ENCODE results near the gene MEF2D.

The MEF2D gene

DNA sequence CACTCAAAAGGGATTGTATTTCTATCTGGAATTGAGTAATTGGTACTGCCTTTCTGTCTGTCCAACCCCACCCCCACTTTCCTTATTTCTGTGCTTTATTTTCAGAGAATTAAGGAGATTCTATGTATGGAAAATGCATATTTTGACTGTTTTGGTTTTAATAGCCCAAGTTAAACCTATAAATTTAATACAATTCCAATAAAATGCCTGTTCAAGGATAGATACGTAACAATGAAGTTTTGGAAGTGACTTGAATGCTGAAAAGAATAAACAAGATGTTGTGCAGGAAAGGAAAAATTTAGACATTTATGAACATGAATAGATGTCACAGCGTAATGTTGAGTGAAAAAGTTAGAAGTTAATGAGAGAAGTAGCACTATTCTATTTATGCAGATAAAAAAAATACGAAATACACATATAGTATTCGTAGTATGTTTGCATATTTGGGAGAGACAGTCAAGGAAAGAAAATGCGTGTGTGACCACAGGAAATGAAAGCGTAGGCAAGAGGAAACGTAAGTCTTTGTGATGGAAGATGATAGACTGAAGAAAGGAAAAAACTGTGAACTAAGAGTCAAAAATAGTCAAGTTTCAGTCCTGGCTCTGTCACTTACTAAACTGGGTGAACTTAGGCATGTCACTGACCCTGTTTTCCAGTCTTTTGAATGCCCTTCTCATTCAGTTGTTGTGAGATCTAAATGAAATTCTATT, 62.1 kb downstream of the MEF2D start:
- Histone ChIP-seq H3K36me3 (replicated peaks; ENCODE audit: insufficient read depth, low read length) (no peaks in the 10 kb centered on the region), H3K4me1 (ENCODE audit: low read length) (peaks cover 17% of the 10 kb centered on the region), H3F3A (ENCODE audit: insufficient read depth, low read length) (peaks cover 8% of the 10 kb centered on the region), H3K4me2 (ENCODE audit: low read depth, low read length) (peak overlapping the region; percentile 27), H2AFZ (ENCODE audit: low read length) (no peak overlapping the region), H3K9ac (ENCODE audit: low read length) (no peak overlapping the region), H4K20me1 (ENCODE audit: insufficient read depth, low read length) (no peaks in the 10 kb centered on the region), H3K4me3 (ENCODE audit: low read length) (no peak overlapping the region), H3K79me2 (ENCODE audit: low read length) (no peaks in the 10 kb centered on the region), H3K27me3 (replicated peaks; ENCODE audit: insufficient read depth, low read length) (peaks cover 96% of the 10 kb centered on the region), H3K27ac (ENCODE audit: low read length) (no peak overlapping the region), H3K9me2 (replicated peaks; ENCODE audit: insufficient read depth, low read length) (no peaks in the 10 kb centered on the region), H3K9me3 (replicated peaks; ENCODE audit: insufficient read depth, low read length) (no peaks in the 10 kb centered on the region)
- TF ChIP-seq, protein P1, sequence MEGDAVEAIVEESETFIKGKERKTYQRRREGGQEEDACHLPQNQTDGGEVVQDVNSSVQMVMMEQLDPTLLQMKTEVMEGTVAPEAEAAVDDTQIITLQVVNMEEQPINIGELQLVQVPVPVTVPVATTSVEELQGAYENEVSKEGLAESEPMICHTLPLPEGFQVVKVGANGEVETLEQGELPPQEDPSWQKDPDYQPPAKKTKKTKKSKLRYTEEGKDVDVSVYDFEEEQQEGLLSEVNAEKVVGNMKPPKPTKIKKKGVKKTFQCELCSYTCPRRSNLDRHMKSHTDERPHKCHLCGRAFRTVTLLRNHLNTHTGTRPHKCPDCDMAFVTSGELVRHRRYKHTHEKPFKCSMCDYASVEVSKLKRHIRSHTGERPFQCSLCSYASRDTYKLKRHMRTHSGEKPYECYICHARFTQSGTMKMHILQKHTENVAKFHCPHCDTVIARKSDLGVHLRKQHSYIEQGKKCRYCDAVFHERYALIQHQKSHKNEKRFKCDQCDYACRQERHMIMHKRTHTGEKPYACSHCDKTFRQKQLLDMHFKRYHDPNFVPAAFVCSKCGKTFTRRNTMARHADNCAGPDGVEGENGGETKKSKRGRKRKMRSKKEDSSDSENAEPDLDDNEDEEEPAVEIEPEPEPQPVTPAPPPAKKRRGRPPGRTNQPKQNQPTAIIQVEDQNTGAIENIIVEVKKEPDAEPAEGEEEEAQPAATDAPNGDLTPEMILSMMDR (IDR thresholded peaks at IDR 0.05; ENCODE audit: low read length), result no peak
- TF ChIP-seq EZH2phosphoT487 (IDR thresholded peaks at IDR 0.05; ENCODE audit: low read length) (0 out of 2 replicates have a peak, but pooled peaks have one; percentile 51), EZH2 (optimal IDR thresholded peaks at IDR 0.05; ENCODE audit: low read depth, low read length) (peak; percentile 83)
- DNase-seq, result peak; percentile 45

DNA sequence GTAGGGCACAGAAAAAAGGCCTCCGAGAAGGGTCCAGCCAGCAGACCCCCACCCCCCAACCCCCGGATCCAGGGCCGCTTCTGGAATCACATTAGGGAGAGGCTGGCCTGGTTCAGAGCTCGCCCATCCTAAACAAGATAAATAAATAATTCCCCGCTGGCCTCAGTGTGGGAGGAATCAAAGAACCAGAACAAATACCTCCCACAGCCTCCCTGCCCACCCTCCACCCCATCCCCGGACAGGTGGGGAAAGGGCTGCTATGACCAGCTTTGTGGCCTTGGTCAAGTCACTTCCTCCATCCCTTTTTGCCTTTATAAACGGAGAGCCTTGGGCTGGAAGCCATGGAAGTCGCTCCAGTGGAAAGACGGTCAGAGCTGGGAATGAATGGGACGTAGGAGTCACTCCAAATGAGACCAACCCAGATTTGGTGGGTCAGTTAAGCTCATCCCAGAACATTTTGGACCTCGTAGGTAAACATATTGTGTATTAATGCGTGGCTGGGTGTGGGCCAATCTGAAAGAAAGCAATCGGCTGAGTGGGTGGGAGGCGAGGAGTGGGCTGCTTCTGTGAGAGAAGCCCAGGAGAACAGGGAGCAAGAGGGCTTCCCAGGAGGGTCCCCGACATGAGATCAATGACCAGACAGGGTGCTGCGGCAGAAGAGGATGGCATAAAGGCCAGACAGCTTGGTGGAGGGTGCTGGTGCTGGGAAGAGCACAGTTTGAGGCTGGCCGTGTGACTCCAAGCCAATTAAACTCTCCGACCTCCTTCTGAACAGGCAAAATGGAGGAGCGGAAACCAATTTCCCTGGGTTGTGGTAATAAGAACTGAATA, 63.3 kb downstream of the MEF2D start:
- Histone ChIP-seq H3K4me2 (ENCODE audit: low read depth, low read length) (no peak overlapping the region), H3K9me3 (replicated peaks; ENCODE audit: insufficient read depth, low read length) (no peaks in the 10 kb centered on the region), H3K79me2 (ENCODE audit: low read length) (no peaks in the 10 kb centered on the region), H3K27ac (ENCODE audit: low read length) (no peak overlapping the region), H3K4me1 (ENCODE audit: low read length) (peaks cover 24% of the 10 kb centered on the region), H2AFZ (ENCODE audit: low read length) (no peak overlapping the region), H3K27me3 (replicated peaks; ENCODE audit: insufficient read depth, low read length) (peaks cover 97% of the 10 kb centered on the region), H3K9me2 (replicated peaks; ENCODE audit: insufficient read depth, low read length) (no peaks in the 10 kb centered on the region), H3K36me3 (replicated peaks; ENCODE audit: insufficient read depth, low read length) (no peaks in the 10 kb centered on the region), H4K20me1 (ENCODE audit: insufficient read depth, low read length) (no peaks in the 10 kb centered on the region), H3K9ac (ENCODE audit: low read length) (no peak overlapping the region), H3K4me3 (ENCODE audit: low read length) (no peak overlapping the region), H3F3A (ENCODE audit: insufficient read depth, low read length) (peaks cover 12% of the 10 kb centered on the region)
- DNase-seq, result no peak
- TF ChIP-seq, protein P1 (IDR thresholded peaks at IDR 0.05; ENCODE audit: low read length), result no peak
- TF ChIP-seq EZH2 (optimal IDR thresholded peaks at IDR 0.05; ENCODE audit: low read depth, low read length) (no peak), EZH2phosphoT487 (IDR thresholded peaks at IDR 0.05; ENCODE audit: low read length) (no peak)

DNA sequence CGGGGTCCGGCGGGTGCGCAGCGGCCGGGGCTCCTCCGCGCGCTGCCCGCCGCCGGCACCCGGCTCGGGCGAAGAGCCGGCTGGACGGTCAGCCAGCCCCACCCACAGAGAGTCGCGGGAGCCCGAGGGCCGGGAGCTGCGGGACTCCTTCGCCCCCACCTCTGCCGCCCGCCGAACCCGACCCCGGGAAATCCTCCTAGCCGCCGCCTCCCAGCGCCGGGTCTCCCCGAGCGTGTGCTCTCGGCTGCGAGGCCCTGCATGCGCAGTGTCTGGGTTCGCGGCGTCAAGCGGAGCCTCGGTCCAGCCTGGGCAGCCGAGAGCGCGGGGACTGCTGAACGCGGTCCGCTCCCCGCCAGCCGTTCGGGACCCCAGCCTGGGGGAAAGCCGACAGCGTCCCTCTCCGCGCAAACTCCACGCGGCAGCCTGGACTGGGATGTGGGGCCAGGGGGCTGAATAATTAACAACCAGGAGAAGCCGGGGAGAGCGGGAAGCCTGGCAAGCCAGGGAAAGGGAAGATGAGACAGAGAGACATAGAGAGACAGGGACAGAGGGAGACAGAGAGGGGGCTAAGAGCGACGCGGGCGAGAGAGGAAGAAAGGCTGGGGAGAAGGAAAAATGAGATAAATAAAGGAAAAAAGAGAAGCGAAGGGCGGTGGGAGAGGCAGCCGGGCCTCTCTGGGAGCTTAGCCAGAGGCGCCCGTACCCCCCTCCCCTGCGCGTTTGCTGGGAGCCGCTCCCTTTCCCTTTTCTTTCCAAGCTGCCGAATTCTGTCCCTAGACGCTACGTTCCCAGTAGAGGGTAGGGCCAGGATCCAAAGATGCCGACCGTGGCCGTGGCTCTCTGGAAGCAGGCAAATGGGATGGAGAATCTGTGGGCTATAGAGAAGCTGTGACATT, 64.2 kb downstream of the MEF2D start:
- TF ChIP-seq, protein P1 (IDR thresholded peaks at IDR 0.05; ENCODE audit: low read length), result no peak
- TF ChIP-seq EZH2phosphoT487 (IDR thresholded peaks at IDR 0.05; ENCODE audit: low read length), result no peak; the same call in 1 of the 2 replicates
- peak; percentile 94 for TF ChIP-seq EZH2 (optimal IDR thresholded peaks at IDR 0.05; ENCODE audit: low read depth, low read length)
- H2AFZ ChIP-seq (ENCODE audit: low read length), result no peak overlapping the region
- H3K27me3 ChIP-seq (replicated peaks; ENCODE audit: insufficient read depth, low read length), result peaks cover 96% of the 10 kb centered on the region
- H3K9ac ChIP-seq (ENCODE audit: low read length), result no peak overlapping the region
- peaks cover 12% of the 10 kb centered on the region for H3F3A ChIP-seq (ENCODE audit: insufficient read depth, low read length)
- no peak overlapping the region for H3K27ac ChIP-seq (ENCODE audit: low read length)
- H3K36me3 ChIP-seq (replicated peaks; ENCODE audit: insufficient read depth, low read length), result no peaks in the 10 kb centered on the region
- no peak overlapping the region for H3K4me3 ChIP-seq (ENCODE audit: low read length)
- peaks cover 24% of the 10 kb centered on the region for H3K4me1 ChIP-seq (ENCODE audit: low read length)
- H3K4me2 ChIP-seq (ENCODE audit: low read depth, low read length), result no peak overlapping the region
- no peaks in the 10 kb centered on the region for H3K9me2 ChIP-seq (replicated peaks; ENCODE audit: insufficient read depth, low read length)
- H3K79me2 ChIP-seq (ENCODE audit: low read length), result no peaks in the 10 kb centered on the region
- H3K9me3 ChIP-seq (replicated peaks; ENCODE audit: insufficient read depth, low read length), result no peaks in the 10 kb centered on the region
- no peak for DNase-seq
- no peaks in the 10 kb centered on the region for H4K20me1 ChIP-seq (ENCODE audit: insufficient read depth, low read length)

Data from MM.1S (cell line).